Suprapubic skin (tissue), 4 donors: ENCODE measurements around the gene LRRC75A.

Experiments used
- POLR2A ChIP-seq, 2 donors: fragments of 450-650 bp; IDR thresholded peaks; one replicate each; pipeline ENCODE4 v1.6.1; 2017; ENCODE audit warnings: antibody characterized with exemption in 2 of 2, mild to moderate bottlenecking in 2 of 2, moderate library complexity in 2 of 2
- POLR2AphosphoS5 ChIP-seq, 3 donors: sonication (generic); formaldehyde crosslinking; IDR thresholded peaks; one replicate each; pipeline ENCODE4 v1.6.1; 2017; ENCODE audit warnings: antibody characterized with exemption in 3 of 3
- TF ChIP-seq, protein P1 (sequence below), 2 donors: fragments of 200-600 bp in 1 of 2; fragments of 450-650 bp in 1 of 2; sonication (generic) in 1 of 2; IDR thresholded peaks; one replicate each; pipeline ENCODE4 v1.5.1; 2016 to 2019; ENCODE audit warnings: antibody characterized with exemption in 2 of 2, mild to moderate bottlenecking in 1 of 2, moderate library complexity in 1 of 2

GRCh38 chr17:16429083-16429482 lies 62.9 kb downstream of the LRRC75A start:
- TF ChIP-seq POLR2A (IDR thresholded peaks at IDR 0.05) (no peak), POLR2AphosphoS5 (IDR thresholded peaks at IDR 0.05) (no peak)
- TF ChIP-seq, protein P1, sequence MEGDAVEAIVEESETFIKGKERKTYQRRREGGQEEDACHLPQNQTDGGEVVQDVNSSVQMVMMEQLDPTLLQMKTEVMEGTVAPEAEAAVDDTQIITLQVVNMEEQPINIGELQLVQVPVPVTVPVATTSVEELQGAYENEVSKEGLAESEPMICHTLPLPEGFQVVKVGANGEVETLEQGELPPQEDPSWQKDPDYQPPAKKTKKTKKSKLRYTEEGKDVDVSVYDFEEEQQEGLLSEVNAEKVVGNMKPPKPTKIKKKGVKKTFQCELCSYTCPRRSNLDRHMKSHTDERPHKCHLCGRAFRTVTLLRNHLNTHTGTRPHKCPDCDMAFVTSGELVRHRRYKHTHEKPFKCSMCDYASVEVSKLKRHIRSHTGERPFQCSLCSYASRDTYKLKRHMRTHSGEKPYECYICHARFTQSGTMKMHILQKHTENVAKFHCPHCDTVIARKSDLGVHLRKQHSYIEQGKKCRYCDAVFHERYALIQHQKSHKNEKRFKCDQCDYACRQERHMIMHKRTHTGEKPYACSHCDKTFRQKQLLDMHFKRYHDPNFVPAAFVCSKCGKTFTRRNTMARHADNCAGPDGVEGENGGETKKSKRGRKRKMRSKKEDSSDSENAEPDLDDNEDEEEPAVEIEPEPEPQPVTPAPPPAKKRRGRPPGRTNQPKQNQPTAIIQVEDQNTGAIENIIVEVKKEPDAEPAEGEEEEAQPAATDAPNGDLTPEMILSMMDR (IDR thresholded peaks at IDR 0.05), result no peak
